ENCODE measurements around the gene SUFU.
"Not testable (repeated sequence)": the region's sequence is repeated elsewhere in the genome, so short reads cannot be mapped to it uniquely, and the experiment has no call there.

SUFU gene

DNA sequence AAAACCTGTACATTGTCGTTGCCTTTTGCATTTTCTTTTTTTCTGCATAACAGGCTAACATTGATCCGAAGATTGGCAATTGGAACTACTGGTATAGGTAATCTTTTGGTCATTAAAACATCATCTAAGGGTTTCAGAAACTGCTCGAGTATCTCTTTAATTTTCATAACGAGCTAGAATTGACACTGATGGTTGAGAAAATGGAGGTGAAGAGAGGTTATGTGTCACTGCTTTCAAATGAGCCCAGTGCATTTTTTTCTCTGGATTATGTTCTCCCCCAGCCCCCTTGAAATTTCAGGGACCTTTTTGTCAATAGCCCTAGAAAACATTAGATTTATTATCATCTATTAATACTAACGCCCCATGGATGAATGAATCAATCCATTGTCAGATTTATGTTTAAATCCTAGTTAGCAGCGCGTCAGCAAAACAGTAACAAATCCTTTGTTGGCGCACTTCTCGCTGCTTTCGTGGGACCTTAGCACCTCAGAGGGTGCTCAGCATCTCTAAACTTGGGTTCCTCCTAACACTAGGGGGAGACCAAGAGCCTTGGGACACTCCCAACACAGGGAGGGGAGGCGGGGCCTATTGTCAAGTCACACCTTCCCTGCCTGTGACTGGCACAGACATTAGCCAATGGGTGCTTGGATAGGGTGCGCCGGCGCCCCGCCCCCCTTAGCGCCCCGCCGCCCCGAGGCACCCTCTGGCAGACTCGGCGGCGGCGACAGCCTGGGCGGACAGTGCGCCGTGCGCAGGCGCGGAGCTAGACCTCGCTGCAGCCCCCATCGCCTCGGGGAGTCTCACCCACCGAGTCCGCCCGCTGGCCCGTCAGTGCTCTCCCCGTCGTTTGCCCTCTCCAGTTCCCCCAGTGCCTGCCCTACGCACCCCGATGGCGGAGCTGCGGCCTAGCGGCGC is at the start of gene SUFU:
SUFU (plus strand) TSS at position 709 of the 915 bp plus-strand sequence; CDS start at position 890, 181 bp downstream.
- peak; percentile 91 for DNase-seq

DNA sequence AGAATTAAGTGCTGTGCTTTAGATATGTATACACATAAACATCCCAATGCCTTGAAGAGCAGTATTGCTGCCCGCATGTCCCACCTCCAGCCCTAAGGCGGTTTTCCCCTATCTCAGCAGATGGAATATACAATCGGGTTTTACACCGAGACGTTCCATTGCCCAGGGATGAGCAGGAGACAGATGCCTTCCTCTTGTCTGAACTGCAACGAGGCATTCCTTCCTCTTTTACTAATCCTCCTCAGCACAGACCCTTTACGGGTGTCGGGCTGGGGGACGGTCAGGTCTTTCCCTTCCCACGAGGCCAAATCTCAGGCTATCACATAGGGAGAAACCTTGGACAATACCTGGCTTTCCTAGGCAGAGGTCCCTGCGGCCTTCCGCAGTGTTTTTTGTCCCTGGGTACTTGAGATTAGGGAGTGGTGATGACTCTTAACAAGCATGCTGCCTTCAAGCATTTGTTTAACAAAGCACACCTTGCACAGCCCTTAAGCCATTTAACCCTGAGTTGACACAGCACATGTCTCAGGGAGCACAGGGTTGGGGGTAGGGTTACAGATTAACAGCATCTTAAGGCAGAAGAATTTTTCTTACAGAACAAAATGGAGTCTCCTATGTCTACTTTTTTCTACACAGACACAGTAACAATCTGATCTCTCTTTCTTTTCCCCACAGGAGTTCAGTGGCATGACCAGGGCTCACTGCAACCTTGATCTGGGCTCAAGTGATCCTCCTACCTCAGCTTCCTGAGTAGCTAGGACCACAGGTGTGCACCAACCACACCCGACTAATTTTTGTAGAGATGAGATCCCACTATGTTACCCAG is 48.9 kb upstream of the SUFU start:
- DNase-seq: not testable (repeated sequence)

DNA sequence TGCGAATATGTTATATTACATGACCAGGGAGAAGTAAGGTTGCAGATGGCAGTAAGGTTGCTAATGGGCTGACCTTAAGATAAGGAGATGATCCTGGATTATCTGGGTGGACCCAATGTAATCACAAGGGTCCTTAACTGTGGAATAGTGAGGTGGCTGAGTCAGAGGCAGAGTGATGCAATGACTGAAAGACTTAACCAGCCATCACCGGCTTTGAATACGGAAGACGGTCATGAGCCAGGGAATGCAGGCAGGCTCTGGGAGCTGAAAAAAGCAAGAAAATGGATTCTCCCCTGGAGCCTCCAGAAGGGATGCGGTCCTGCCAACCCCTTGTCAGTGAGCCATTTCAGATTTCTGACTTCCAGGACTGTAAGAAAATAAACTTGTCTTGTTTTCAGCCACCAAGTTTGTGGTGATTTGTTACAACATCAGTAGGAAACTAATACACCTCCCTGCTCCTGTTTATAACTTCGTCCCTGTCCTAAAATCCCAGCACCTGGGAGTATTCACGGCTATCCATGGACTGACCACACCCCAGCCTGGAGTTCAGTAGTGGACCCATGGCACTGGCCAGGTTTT is 47.8 kb upstream of the SUFU start:
- no peak for DNase-seq

DNA sequence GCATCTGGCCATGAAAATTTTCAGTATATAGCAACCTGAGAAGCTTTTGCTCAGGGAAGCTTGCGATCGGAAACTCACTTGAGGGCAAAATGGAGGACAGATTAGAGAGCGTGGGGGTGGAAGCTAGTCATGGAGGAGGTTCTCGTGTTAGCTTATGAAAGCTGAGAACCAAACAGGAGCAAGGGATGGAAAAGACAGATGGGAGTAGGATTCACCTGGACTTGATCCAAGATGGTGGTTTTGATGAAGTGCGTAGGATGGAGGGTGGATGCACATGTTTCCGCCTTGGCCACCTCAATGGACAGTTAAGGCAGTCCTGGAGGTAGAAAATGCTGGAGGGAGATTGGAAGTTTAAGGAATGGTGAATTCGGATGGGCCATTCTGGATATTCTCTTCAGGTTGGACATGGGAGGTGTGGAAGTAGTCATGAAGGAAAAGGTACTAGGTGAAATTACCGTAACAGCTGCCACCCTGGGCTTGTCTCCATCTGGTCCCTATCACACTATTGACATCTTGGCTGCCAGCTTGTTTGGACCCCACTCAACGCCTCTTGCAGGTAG is 46.1 kb upstream of the SUFU start:
- DNase-seq: no peak

DNA sequence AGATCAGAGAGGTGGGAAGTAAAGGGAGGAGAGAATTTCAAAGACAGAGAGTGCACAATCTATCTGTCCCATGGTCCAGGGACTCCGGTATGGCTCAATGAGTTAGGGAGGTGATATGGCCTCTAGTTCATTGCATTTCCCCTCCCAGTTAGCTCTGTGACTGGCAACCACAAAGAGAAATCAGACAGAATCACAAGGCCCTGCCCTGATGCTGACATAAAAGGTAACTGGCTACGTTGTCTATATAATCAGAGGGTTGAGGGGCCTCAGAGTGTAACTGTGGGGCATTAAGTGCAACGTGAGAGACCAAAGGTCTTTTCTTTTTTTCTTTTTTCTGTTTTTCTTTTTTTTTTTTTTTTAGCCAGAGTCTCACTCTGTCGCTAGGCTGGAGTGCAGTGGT is 45.1 kb upstream of the SUFU start:
- no peak for DNase-seq

DNA sequence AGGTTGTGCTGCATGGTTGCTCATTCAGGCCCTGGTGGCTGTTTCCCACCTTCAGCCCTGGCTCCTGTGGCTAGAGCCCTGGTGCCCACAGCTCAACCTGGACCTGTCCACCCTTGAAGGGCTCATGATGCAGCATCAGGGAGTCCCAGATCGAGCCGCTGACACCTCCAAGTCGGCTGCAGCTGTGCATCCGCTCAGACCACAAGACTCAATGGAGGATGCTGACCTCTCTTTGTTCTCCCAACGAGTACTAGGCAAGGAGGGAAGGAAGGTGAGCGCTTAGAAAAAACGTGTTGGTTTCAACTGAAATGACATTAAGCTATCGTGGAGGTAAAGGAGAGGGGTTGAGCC is 43.0 kb upstream of the SUFU start:
- no peak for DNase-seq

DNA sequence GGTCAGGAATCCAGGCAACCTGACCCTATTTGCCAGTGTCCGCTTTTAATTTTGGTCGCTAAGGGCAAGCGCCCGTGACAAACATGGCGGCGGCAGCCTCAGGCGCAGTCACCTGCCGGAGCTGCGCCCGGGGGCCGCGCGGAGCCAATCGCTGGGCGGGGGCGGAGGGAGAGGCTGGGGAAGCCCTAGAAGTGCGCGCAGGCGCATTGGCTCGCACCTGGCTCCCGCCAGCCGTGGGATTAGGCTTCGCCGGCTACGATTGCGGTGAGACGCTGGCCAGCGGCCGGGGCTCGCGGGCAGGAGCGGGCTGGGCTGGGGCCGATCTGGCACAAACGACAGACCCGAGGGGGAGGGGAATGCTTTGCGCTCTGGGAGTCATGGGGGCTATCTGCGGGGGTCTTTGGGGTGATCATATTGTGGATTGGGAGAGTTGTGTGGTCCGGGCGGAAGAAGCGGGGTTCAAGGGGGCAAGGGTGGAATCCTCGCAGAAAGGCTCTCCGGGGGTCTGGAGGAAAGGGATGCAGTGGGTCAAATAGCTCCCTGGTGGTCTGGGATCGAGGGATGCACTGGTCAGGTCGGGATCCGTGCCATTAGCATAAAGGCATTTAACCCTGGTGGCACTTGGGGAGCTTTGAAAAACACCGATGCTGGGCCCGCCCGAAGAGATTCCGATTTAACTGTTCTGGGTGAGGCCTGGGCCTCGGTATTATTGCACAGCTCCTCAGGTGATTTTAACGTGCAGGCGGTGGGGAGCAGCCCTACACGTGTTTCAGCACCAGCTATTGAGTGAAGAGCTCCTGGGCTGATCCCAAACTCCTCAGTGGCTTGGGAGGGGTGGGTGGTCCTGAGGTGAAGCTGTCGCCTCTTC is 42.4 kb upstream of the SUFU start:
- DNase-seq: peak; percentile 66 to 84

DNA sequence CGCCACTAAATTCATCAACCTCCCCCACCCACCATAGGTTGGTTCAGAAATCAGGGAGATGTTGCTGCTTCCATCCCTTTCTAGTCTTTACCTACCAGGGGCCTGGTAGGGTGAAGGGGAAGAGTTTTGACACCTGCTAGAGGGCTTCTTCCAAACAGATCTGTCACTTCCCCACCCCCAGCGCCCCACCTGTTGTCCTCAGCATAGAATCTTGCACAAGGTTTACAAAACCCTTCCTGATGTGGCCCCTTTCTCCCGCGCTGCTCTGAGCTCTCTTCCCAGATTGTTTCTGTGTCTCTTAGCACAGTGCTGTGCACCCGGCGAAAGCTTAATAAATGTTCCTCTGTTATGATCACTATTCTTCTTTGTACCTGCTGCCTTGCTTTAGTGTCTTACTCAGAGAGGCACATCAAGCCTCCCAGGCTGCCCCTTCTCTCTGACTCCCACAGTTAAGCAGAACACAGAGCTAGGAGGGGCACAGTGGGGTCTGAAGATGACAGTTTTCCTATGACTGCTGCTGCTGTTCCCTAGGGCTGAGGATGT is 41.2 kb upstream of the SUFU start:
- no peak for DNase-seq

DNA sequence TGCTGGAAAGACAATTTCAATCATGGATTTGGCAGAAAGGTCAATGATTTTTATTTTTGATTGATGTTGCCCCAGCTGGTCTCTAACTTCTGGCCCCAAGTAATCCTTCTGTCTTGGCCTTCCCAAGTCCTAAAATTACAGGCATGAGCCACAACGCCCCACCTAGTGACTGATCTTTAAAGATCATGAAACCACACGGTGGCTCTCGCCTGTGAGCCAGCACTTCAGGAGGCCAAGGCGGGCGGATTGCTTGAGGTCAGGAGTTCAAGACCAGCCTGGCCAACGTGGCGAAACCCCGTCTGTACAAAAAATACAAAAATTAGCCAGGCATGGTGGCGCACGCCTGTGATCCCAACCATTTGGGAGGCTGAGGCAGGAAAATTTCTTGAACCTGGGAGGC is 39.8 kb upstream of the SUFU start:
- no peak for DNase-seq

DNA sequence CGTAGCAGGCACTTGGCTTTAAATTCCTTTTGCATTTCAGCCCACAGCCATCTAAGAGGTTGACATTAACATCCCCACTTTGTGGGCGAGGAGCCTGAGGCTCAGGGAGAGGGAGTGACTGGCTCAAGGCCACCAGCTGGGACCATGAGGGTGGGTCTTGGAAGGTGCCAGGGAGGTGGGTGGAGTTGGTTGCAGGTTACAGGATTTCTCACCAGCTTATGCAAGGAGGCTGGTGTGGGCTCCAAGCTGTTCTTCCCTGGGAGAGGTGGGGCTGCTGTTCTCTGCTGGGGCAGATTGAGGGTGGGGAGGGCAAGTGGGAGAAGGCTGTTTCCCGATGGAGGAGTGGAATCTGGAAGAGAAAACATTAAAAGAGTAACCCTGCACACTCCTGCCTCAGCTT is 38.3 kb upstream of the SUFU start:
- DNase-seq: no peak

DNA sequence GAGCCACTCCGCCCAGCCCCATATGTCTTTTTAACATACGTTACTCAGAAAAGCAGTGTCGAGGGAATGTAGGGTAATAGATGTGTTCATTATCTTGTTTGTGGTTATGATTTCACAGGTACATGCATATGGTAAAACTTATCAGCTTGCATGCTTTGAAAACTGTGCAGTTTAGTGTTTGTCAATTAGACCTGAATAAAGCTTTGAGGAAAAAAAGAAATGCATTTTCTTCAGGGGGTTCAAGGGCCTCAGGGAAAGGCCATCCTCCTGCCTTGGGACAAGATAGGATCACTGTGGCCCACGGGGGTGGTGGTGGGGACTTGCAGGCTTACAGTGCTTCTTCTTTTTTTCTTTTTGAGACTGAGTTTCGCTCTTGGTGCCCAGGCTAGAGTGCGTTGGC is 36.5 kb upstream of the SUFU start:
- DNase-seq: no peak

DNA sequence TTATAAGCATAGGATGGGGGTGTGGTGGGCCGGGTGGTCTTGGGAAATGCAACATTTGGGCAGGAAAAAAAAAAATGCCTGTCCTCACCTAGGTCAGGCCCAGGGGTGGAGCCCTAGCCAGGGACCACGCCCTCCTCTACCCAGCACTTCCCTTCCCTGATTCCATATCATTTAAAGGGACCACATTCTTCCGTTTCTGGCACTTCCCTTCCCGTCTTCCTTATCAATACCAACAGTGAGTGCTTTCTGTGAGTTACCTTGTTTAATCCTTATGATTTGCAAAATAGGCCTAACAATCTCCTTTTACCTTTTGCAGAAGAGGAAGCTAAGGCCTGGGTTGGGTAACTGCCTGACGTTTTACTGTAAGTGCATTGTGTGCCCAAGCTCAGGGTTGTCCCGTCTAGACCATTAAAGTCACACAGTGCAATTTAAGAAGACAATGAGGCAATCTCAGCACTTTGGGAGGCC is 35.8 kb upstream of the SUFU start:
- no peak for DNase-seq

DNA sequence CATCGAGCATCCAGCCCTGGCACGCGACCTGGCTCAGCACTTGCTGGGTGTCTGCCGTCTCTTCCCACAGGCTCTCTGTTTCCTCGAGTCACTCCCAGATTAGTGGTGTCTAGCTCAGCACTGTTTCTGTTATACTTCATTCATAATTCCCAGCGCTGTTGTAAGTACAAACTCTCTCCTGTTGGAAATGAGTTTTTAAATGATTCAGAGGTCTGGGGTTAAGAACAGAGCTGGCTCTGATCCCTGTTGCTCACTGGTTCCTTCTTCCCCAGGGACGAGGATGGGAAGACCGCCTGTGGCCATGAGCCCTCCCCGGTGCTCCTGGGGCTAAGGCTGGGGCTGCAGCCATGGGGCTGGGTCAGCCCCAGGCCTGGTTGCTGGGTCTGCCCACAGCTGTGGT is 35.1 kb upstream of the SUFU start:
- DNase-seq: no peak

DNA sequence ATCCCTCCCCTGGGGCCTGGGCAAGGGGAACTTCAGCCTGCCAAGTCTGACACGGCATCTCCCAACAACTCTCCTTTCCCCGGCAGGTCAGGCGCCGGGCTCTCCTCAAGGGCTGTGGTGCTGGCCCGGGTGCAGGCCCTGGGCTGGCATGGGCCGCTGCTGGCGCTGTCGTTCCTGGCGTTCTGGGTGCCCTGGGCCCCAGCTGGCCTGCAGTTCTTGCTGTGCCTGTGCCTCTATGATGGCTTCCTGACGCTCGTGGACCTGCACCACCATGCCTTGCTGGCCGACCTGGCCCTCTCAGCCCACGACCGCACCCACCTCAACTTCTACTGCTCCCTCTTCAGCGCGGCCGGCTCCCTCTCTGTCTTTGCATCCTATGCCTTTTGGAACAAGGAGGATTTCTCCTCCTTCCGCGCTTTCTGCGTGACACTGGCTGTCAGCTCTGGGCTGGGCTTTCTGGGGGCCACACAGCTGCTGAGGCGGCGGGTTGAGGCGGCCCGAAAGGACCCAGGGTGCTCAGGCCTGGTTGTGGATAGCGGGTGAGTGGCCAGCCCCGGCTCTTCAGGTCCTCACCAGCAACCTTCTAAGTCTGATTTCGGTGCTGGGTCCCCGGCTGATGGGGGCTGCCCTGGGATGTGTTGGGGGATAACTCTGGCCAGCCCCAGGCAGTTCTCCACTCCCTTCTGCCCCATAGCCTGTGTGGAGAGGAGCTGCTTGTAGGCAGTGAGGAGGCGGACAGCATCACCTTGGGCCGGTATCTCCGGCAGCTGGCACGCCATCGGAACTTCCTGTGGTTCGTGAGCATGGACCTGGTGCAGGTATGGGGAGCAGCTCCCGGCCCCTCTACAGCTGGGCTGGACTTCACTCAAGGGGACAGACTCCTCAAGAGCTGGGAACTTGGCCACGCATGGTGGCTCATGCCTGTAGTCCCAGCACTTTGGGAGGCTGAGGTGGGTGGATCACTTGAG is 32.9 kb upstream of the SUFU start:
- DNase-seq: no peak

DNA sequence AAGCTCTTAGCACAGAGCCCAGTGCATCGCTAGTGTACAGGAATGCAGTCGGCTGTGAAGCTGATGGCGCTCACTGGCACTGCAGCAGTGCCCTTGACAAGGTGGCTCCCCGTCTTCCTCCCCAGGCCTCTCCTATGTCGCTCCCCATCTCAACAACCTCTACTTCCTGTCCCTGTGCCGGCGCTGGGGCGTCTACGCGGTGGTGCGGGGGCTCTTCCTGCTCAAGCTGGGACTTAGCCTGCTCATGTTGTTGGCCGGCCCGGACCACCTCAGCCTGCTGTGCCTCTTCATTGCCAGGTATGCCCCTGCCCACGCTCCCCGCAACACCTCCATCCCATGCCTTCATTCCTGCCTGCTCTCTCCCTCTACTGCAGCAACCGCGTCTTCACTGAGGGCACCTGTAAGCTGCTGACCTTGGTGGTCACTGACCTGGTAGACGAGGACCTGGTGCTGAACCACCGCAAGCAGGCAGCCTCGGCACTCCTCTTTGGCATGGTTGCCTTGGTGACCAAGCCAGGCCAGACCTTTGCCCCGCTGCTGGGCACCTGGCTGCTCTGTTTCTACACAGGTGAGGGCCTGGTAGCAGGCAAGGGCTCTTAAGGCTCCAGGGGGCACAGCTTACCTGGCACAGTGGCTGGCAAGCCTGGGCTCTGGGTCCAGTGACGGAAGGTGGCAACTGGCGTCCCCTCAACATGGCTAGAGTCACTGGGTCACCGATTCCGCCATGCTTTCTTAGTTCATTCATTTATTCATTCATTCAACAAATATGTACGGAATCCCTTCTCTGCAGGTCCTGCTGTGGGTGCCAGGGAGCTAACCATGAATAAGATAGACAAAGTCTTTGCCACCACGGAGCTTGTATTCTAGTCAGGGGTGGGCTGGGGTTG is 30.1 kb upstream of the SUFU start:
- no peak for DNase-seq

DNA sequence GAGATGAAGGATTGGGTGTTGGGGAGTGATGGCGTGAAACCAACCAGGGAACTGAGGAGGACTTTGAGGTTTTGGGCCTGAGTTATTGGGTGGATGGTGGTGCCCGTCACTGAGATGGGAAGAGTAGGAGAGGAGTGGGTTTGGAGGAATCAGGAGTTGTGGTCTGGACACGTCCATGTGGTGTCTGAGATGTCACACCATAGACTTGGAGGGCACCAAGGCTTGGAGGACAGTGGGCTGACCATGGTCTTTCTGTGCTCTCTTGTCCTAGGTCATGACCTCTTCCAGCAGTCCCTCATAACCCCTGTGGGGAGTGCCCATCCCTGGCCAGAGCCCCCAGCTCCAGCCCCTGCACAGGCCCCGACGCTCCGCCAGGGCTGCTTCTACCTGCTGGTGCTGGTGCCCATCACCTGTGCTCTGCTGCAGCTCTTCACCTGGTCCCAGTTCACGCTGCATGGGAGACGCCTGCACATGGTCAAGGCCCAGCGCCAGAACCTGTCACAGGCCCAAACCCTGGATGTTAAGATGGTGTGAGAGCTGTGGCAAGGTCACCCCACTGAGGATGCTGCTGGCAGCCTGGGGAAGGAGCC is 28.2 kb upstream of the SUFU start:
- no peak for DNase-seq

DNA sequence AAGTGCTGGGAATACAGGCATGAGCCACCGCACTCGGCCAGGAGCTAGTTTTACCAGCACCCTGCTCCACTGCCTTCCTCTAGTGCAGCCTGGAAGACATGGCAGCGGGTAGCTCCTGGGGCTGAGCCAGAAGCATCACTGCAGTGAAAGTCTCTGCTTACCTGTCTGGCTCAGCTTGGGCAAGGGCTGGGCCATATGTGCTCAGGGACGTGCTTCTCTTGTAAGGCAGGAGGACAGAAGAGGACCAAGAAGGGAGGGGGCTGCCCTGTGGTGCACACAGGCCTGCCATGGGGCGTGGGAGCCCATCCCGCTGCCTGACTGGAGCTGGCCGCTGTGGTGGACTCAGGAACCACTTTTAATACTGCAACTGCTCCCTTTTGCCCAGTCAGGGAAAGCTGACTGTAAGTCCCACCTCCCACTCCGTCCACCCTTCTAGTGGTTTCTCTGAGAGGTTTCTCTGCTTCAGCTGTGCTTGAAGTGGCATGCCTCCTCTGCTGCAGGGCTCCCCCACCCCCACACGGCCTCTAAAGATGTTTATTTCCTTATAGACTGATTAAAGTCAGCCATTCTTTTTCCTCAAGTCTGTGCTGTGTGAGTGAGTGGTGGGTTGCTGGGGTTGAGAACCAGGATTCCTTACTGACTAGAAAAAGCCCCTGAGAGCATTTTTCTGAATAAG is 27.2 kb upstream of the SUFU start:
- DNase-seq: peak; percentile 10 to 24

DNA sequence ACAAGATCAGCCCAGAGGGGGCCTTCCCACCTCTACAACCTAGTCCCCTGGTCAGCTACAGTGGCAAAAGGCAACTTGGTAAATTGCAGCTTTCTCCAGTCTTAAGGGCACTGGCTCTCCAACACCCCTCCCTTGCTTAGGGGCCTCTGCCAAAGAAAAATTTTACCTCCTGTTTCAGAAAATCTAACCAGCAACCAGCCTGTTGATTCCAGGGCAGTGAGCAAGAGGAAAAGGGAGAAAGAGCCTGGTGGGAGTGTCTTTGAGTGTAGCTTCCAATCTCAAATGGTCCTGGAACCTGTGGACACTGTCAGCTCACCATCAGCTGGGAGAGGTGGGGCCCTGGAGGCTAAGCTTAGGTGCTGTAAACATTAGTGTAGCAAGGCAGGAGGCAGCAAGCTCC is 24.1 kb upstream of the SUFU start:
- DNase-seq: no peak

DNA sequence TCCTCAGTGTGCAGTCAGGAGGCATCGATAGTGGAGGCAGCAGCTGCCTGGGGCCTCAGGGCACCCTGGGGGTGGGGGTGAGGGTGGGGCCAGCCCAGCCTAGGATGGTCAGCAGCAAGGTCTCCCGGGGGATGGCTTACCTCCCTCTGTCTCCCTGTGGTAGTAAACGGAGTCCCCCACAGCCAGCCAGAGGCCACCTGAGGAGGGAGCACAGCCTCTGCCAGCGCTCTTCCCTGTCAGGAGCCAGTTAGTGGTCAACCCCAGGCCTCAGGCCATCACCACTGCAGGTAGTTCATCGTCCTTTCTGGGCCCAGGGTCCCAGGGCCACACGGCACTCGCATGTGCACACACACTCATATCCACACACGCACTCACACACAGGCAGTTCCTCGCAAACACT is 23.4 kb upstream of the SUFU start:
- DNase-seq: no peak
